CD4-positive, alpha-beta T cell treated with Interleukin-1 beta for 1 hour (primary cell): ENCODE results near the gene NPC1L1.

Experiments used
- DNase-seq, 2 donors: peaks; one replicate each; pipeline ENCODE4 v3.0.0-alpha.2; 2020 to 2022

The NPC1L1 gene

GRCh38 chr7:44541028-44541869 lies at the start of gene NPC1L1:
TSS of gene NPC1L1 (minus strand) at chr7:44541330. CDS start at chr7:44541259, 71 bp downstream.
- no peak for DNase-seq

GRCh38 chr7:44590910-44591309 lies 49.8 kb upstream of the NPC1L1 start:
- DNase-seq, result no peak

- DNase-seq, result peak; percentile 52 to 77
Observed at GRCh38 chr7:44587843-44588711, 46.9 kb upstream of the NPC1L1 start.

GRCh38 chr7:44583146-44583865 lies 42.2 kb upstream of the NPC1L1 start:
- no peak for DNase-seq

GRCh38 chr7:44581879-44582603 lies 40.9 kb upstream of the NPC1L1 start, which contains the start of gene TMED4:
TSS of gene TMED4 (minus strand) at chr7:44582231. CDS start at chr7:44582206, 25 bp downstream.
- peak; percentile 100 for DNase-seq

GRCh38 chr7:44580945-44581878 lies 40.1 kb upstream of the NPC1L1 start:
- DNase-seq, result peak; percentile 49 to 61

GRCh38 chr7:44576228-44576627 lies 35.1 kb upstream of the NPC1L1 start:
- no peak for DNase-seq

- DNase-seq, result no peak
Observed at GRCh38 chr7:44575054-44575453, 33.9 kb upstream of the NPC1L1 start.

- no peak for DNase-seq
Observed at GRCh38 chr7:44574287-44574872, 33.2 kb upstream of the NPC1L1 start.

GRCh38 chr7:44573464-44574286 lies 32.5 kb upstream of the NPC1L1 start, which contains the start of gene DDX56:
TSS of gene DDX56 (minus strand) at chr7:44573908. CDS start at chr7:44573895, 13 bp downstream.
- peak; percentile 94 for DNase-seq

- DNase-seq, result no peak
Observed at GRCh38 chr7:44572771-44573170, 31.6 kb upstream of the NPC1L1 start.

GRCh38 chr7:44569959-44570358 lies 28.8 kb upstream of the NPC1L1 start:
- no peak for DNase-seq

GRCh38 chr7:44568771-44569560 lies 27.8 kb upstream of the NPC1L1 start:
- DNase-seq, result no peak

- no peak for DNase-seq
Observed at GRCh38 chr7:44567884-44568283, 26.8 kb upstream of the NPC1L1 start.

- DNase-seq, result no peak
Observed at GRCh38 chr7:44566680-44567079, 25.6 kb upstream of the NPC1L1 start.

GRCh38 chr7:44565795-44566559 lies 24.8 kb upstream of the NPC1L1 start:
- no peak for DNase-seq

- DNase-seq, result peak; percentile 59 to 70
Observed at GRCh38 chr7:44565097-44565794, 24.1 kb upstream of the NPC1L1 start.
